Kidney epithelial cell (primary cell): ENCODE measurements around the gene RYR3. TPM values are rescaled to one million over a fixed set of nuclear protein-coding genes. Genes with fewer than 3 reads are reported as not detected.

ENCODE experiments used
- DNase-seq: peaks from one replicate; pipeline ENCODE4 v3.0.0-alpha.2; 2010; ENCODE audit warnings: low read depth
- H3K27me3 ChIP-seq: 2 replicates; pipeline ENCODE4 v1.6.0; 2011; ENCODE audit warnings: low read length; ENCODE audit not compliant: control insufficient read depth, insufficient read depth
- H3K36me3 ChIP-seq: 2 replicates; pipeline ENCODE4 v1.5.1; 2011; ENCODE audit warnings: low read length; ENCODE audit not compliant: control insufficient read depth, insufficient read depth
- H3K4me3 ChIP-seq: 2 replicates; pipeline ENCODE4 v1.5.1; 2011; ENCODE audit warnings: low read depth, mild to moderate bottlenecking, control low read depth, low read length
- total RNA-seq: library from RNA; depleted of rRNA; stranded (reverse); fragments of >200 nt; gene quantifications from 2 replicates; pipeline ENCODE4 v1.2.3, GENCODE V29; 2015
- TF ChIP-seq, protein P1 (sequence below): IDR thresholded peaks from 2 replicates; pipeline ENCODE4 v1.5.1; 2011; ENCODE audit warnings: mild to moderate bottlenecking, moderate library complexity, low read length, control low read depth, inconsistent platforms; ENCODE audit not compliant: insufficient read depth, poor library complexity, severe bottlenecking

RYR3 gene
- total RNA-seq, 1 donor from 2014 or later: 0.50 TPM

DNA sequence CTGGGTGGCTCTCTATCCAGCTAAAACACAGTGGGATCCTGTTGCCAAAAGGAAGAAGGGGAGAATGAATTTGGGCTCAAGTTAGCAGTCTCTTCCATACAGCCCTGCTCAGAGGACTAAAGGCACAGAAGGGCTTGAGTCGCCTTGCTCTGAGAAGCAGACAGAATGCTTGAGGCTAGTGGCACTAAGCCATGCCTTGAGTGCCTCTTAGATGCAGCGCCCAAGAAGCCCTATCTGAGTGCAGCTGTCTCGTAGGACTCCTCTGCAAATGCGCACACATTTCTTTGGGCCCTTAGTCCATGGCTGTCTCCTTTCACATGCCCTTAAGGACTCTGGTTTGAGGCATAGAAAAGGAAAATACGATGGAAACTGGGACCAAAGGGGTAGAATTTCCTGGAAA is 446.2 kb downstream of the RYR3 start:
- DNase-seq: no peak
- Histone ChIP-seq H3K36me3 (no peaks in the 10 kb centered on the region), H3K4me3 (no peak overlapping the region), H3K27me3 (no peaks in the 10 kb centered on the region)
- TF ChIP-seq, protein P1, sequence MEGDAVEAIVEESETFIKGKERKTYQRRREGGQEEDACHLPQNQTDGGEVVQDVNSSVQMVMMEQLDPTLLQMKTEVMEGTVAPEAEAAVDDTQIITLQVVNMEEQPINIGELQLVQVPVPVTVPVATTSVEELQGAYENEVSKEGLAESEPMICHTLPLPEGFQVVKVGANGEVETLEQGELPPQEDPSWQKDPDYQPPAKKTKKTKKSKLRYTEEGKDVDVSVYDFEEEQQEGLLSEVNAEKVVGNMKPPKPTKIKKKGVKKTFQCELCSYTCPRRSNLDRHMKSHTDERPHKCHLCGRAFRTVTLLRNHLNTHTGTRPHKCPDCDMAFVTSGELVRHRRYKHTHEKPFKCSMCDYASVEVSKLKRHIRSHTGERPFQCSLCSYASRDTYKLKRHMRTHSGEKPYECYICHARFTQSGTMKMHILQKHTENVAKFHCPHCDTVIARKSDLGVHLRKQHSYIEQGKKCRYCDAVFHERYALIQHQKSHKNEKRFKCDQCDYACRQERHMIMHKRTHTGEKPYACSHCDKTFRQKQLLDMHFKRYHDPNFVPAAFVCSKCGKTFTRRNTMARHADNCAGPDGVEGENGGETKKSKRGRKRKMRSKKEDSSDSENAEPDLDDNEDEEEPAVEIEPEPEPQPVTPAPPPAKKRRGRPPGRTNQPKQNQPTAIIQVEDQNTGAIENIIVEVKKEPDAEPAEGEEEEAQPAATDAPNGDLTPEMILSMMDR: no peak

DNA sequence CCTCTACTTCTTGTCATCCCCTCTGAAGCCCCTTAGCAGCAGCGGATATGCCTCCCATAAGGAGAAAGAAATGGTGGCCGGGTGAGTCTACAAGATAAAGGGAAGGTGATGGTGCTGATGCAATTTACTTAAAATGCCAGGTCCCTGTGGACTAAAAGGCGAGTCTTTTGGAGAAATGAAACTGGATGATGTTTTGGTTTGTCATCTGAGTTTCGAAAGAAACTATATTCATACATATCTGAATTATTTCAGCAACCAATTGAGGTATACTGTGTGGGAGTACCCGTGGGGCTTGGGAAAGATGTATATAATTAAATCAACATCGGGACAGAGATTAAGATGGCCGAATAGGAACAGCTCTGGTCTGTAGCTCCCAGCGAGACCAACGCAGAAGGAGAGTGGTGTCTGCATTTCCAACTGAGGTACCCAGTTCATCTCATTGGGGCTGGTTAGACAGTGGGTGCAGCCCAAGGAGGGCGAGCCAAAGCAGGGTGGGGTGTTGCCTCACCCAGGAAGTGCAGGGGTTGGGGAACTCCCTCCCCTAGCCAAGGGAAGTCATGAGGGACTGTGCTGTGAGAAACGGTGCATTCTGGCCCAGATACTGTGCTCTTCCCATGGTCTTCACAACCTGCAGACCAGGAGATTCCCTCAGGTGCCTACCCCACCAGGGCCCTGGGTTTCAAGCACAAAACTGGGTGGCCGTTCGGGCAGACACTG is 446.9 kb downstream of the RYR3 start:
- Histone ChIP-seq H3K4me3 (no peak overlapping the region), H3K36me3 (no peaks in the 10 kb centered on the region), H3K27me3 (no peaks in the 10 kb centered on the region)
- DNase-seq: no peak
- TF ChIP-seq, protein P1: no peak

DNA sequence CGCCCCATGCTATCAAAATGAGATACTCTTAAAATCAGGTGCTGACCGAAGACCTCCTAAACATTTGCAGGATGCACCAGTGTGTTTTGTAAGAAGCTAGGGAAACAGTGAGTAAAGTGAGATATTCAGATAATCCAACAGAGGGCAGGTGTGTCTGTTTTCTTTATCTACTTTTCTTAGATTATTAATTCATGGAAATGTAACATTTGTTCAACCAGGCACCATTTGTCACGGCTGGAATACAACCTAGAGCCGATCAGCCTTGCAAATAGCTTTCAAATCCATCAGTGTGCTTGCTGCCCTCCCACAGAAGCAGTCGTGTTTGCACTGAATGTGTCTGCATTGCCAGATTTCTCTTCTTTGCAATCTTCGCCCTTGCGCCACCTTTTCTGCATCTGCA is 455.6 kb downstream of the RYR3 start:
- no peaks in the 10 kb centered on the region for H3K27me3 ChIP-seq
- H3K4me3 ChIP-seq: no peak overlapping the region
- DNase-seq: no peak
- TF ChIP-seq, protein P1: peak; percentile 10
- H3K36me3 ChIP-seq: no peaks in the 10 kb centered on the region

DNA sequence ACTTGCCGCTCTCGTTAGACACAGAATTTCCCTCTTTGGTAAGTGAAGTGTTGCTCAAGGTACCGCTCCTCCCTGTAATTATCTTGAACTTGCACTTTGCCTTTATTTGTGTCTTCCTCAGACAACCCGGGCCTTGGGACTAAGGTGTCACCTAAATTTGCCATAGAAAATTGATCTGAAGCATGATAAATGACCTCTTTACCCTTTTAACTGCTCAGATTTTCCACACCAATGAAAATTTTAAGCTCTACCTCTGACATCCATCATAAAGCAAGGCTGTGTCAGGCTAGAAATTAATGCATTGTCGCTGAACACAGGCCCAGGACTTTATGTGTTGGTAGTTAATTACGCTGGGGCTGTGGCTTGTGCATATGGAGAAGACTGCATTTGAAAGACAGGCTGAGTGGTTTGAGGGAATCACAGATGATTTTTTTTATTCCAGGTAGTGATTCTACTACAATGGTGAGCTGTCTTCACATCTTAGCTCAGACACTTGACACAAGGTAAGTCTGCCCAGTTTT is 458.0 kb downstream of the RYR3 start:
- DNase-seq: no peak
- no peak overlapping the region for H3K4me3 ChIP-seq
- H3K27me3 ChIP-seq: no peaks in the 10 kb centered on the region
- no peaks in the 10 kb centered on the region for H3K36me3 ChIP-seq
- TF ChIP-seq, protein P1: no peak

DNA sequence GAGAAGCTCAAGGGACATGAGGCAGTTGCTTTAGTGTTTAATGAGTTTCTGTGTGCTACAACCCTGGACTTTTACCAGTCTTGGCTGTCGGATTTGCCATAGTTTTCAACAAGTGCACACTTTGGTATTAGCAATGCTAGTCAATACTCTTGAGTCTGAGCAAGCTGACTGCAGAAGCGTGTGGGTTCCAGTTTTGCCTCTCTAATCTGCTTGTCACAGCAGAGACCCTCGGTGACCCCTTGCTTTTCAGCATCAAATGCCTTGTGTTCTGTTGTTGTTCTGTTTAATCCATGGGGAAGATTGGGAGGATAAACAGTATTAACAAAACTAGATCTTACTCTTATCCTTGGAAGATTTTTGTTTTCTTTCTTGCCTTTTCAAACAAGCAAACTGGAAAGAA is 463.2 kb downstream of the RYR3 start:
- Histone ChIP-seq H3K27me3 (no peaks in the 10 kb centered on the region), H3K36me3 (no peaks in the 10 kb centered on the region), H3K4me3 (no peak overlapping the region)
- no peak for DNase-seq
- TF ChIP-seq, protein P1: no peak

DNA sequence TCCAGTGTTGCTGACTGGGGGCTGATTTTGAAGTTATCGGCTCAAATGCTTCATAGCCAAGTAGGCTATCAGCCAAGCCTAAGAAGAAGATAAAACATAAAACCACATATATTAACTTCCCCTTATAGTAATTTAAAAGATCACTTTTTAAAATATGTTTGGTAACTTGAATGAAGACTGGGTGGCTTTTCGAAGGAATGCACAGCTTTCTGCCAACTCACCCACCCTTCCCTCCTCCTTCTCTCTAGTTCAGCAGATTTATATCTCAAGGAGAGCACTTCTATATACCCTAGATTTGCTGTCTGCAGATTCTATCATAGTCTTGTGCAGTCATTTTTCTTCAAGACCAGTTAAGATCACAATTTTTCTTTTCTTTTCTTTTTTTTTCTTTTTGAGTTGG is 468.1 kb downstream of the RYR3 start:
- Histone ChIP-seq H3K27me3 (no peaks in the 10 kb centered on the region), H3K4me3 (no peak overlapping the region), H3K36me3 (no peaks in the 10 kb centered on the region)
- TF ChIP-seq, protein P1: no peak
- DNase-seq: no peak
